ENCODE results near the gene HTR2B.

The HTR2B gene

GRCh38 chr2:231124838-231125568 is at the start of gene HTR2B:
HTR2B (minus strand) TSS chr2:231125042; CDS start chr2:231123764, 1,278 bp downstream.
- no peak for TF ChIP-seq CTCF (IDR thresholded peaks at IDR 0.05; ENCODE audit: insufficient read depth, missing control alignments)
- DNase-seq (ENCODE audit: insufficient read length, low spot score) (no peak), FAIRE-seq (no peak)

- no peak for FAIRE-seq
- no peak for DNase-seq (ENCODE audit: insufficient read length, low spot score)
- no peak for TF ChIP-seq CTCF (IDR thresholded peaks at IDR 0.05; ENCODE audit: insufficient read depth, missing control alignments)
These were observed 49.4 kb upstream of the HTR2B start for GRCh38 chr2:231174211-231174651.

- no peak for DNase-seq (ENCODE audit: insufficient read length, low spot score)
- no peak for TF ChIP-seq CTCF (IDR thresholded peaks at IDR 0.05; ENCODE audit: insufficient read depth, missing control alignments)
- no peak for FAIRE-seq
These were observed 47.2 kb upstream of the HTR2B start for GRCh38 chr2:231172025-231172424.

- DNase-seq (ENCODE audit: insufficient read length, low spot score) (no peak), FAIRE-seq (no peak)
These were observed 45.2 kb upstream of the HTR2B start for GRCh38 chr2:231170055-231170454.

GRCh38 chr2:231169488-231169887 is 44.6 kb upstream of the HTR2B start:
- TF ChIP-seq CTCF (IDR thresholded peaks at IDR 0.05; ENCODE audit: insufficient read depth, missing control alignments) = no peak
- DNase-seq (ENCODE audit: insufficient read length, low spot score) = no peak
- no peak for FAIRE-seq

More at GRCh38 chr2:231170055-231170454, 45.2 kb upstream of the HTR2B start:
- TF ChIP-seq CTCF (IDR thresholded peaks at IDR 0.05; ENCODE audit: insufficient read depth, missing control alignments) = no peak

- DNase-seq (ENCODE audit: insufficient read length, low spot score) = no peak
- FAIRE-seq = peak; percentile 29
- no peak for TF ChIP-seq CTCF (IDR thresholded peaks at IDR 0.05; ENCODE audit: insufficient read depth, missing control alignments)
These were observed 43.8 kb upstream of the HTR2B start for GRCh38 chr2:231168460-231169139.
